KOPT-K1 (cell line): ENCODE data around the gene SPOCK2.
A peak's percentile ranks its signal among the peaks of the same experiment; 100 is the strongest.

Experiments used
- H3K27ac ChIP-seq: fragments of 200-600 bp; sonication (generic); 2 replicates; pipeline ENCODE4 v1.5.1; 2016; ENCODE audit warnings: antibody characterized with exemption, mild to moderate bottlenecking, low read depth, low read length; ENCODE audit not compliant: poor library complexity, severe bottlenecking
- H3K36me3 ChIP-seq: fragments of 200-600 bp; sonication (generic); 2 replicates; pipeline ENCODE4 v1.5.1; 2017; ENCODE audit warnings: antibody characterized with exemption, mild to moderate bottlenecking, low read length, moderate library complexity; ENCODE audit not compliant: insufficient read depth
- H3K9me3 ChIP-seq: fragments of 200-600 bp; sonication (generic); 2 replicates; pipeline ENCODE4 v1.5.1; 2017; ENCODE audit warnings: antibody characterized with exemption, low read length, mild to moderate bottlenecking; ENCODE audit not compliant: insufficient read depth, poor library complexity, severe bottlenecking

SPOCK2 gene

DNA sequence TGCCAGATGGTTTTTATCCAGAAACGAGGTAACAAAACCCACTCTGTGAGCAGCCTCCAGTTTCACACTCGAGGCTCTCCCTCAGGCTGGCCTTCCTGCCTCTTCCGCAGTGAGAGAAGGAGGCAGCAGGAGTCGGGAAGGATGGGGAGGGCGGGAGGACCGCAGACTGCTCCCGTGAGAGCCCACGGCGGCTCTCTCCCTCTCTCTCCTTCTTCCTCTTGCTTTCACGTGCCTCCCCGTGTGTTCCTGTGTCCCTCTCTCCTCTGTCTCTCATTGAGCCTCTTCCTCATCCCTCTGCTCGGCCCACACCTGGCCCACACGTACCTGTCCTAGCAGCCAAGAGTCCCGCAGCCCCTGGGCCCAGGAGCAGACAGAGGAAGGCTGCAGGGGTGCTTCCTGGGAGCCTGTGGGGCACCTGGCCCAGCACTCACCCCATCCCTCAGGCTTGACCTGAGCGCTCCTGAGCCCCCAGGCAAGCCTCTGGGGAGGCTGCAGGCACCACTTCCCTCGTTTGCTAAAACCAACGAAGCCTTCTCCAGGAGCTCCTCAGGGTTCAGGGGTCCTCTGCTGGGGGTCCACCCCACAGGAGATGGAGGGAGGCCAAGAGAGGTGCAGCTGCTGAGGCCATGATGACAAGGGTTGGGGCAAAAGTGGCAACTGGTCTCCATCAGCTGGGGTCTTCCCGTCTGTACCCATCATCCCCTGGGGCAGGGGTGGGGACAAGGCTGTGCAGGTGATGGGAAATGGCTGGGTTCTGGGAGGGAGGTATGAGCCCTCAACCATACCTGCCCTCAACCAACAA is 13.6 kb downstream of the SPOCK2 start:
- Histone ChIP-seq H3K27ac (peak overlapping the region; percentile 14), H3K9me3 (no peaks in the 10 kb centered on the region), H3K36me3 (no peaks in the 10 kb centered on the region)

DNA sequence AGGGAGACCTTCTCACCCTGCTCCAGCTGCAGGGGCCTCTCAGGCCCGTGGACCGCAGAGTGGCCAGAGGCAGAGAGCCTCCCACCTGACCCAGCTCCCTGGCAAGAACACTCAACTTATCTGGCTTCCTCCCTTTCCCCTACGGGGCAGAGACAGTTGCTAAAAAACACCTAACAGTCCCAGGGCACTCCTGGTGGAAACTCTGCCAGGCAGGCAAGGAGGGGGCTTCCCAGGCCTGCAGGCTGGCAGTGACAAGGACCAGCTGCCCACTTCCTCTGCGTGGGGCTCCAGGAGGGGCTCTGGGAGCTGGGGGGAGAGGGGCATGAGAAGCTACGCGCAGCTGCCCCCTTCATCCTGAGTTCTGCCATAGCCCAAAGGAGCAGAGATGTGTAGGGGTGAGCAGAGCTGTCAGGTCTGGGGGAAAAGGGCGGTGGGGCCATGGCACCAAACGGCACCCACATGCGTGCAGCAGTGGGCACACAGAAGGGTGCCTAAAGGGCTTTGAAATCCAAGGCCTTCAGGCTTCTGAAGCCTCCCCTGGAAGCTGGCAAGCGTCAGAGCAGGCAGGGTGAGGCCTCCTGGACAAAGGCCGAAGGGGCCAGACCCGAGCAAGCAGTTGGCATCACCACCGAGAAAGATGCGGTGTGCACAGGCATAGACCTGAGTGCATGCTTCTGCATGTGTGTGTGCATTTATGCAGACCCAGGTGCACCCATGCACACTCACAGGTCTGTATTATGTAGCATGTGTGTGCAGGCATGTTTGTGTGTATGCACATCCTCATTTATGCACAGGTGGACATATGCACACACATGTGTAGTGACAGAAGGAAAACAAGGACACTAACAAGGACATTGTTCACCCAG is 14.4 kb downstream of the SPOCK2 start:
- peak overlapping the region; percentile 29 for H3K27ac ChIP-seq
- no peaks in the 10 kb centered on the region for H3K36me3 ChIP-seq
- H3K9me3 ChIP-seq: no peaks in the 10 kb centered on the region

- Histone ChIP-seq H3K36me3 (no peaks in the 10 kb centered on the region), H3K9me3 (no peaks in the 10 kb centered on the region), H3K27ac (no peak overlapping the region)
Measured at GRCh38 chr10:72072639-72073038, 15.7 kb downstream of the SPOCK2 start.

DNA sequence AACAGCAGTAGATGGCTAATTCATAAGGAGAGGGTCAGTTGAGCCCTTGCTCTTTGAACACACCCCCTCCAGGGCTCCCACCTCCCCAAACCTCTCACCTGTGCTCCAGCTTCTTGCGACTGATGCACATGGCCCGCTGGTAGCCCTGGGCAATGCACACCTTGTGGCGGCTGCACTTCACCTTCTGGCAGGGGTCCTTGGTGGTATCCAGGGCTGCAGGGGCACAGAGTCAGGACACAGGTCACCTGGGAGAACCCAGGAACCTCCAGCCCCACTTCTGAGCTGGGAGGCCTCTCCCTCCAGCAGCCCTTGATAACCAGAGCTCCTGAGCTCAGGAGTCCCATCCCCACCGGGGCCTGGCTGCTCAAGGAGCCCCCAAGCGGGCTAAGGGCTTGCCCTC is 16.3 kb downstream of the SPOCK2 start:
- no peaks in the 10 kb centered on the region for H3K9me3 ChIP-seq

DNA sequence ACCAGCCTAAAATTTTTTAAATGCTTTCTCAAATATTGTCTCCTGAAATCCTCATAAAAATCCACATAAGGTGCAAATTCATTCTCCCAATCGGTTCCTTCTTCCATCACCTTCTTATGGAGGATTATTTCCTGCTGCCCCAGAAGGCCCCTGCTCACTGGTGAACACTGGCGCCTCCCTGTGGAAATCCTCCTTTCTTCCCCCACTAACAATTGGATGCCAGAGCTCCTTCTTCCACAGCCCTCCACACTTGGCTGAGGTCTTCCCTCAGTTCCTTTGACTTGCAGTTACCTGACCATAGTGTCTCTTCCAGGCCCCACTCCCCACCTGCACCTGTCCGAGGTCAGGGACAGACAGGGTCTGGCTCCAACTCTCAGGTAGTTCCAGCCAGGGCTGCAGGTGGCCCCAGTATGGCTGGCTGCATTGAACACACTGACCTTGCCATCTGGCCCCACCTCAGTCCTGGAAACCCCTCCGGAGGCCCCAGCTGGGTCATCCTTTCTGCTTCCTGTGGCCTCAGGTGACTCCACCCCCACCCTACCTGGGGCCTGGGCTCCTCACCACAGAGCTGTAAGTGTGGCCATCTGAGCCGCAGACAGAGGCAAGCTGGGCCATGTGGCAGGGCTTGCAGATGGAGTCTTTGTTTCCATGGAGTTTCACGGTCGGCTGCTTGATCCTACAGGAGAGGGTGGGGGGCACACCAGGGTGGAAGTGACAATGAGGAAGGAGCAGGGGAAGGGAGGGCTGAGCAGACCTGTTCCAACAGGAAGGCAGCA is 18.4 kb downstream of the SPOCK2 start:
- no peaks in the 10 kb centered on the region for H3K36me3 ChIP-seq
- peak overlapping the region; percentile 39 for H3K27ac ChIP-seq
- H3K9me3 ChIP-seq: no peaks in the 10 kb centered on the region

More for the DNA sequence above, 16.3 kb downstream of the SPOCK2 start:
- Histone ChIP-seq H3K36me3 (no peaks in the 10 kb centered on the region), H3K27ac (no peak overlapping the region)

GRCh38 chr10:72068901-72069446 is 19.4 kb downstream of the SPOCK2 start:
- no peak overlapping the region for H3K27ac ChIP-seq
- no peaks in the 10 kb centered on the region for H3K9me3 ChIP-seq
- H3K36me3 ChIP-seq: no peaks in the 10 kb centered on the region

DNA sequence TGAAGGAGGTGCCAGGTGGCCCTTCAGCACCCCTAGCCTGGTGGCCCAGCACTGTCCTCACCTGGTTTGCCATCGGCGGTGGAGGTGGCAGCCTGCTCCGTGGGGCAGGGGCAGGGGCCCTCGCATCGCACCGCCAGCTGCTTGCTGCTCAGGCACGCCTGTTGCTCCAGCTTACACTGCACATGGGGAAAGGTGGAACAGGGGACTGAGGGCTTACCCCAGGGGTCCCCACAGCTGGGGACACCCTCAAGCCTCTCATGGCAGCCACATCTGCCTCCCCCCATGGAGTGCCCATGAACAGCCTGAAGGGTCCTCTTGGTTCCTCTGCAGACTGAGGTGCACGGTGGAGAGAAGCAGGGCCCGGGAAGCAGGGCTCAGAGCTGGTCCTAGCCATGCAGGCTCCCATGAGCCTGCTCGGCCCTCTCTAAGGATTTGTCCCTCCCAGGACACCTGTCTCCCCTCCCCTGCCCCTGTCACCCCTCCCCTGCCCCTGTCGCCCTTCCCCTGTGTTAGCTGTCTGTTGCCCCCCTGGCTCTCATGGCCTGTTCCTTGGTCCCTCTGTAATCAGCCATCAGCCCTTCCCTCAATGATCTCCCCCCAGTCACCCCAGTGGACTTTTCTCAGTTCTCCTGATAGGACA is 20.1 kb downstream of the SPOCK2 start:
- no peak overlapping the region for H3K27ac ChIP-seq
- H3K36me3 ChIP-seq: no peaks in the 10 kb centered on the region
- no peaks in the 10 kb centered on the region for H3K9me3 ChIP-seq

DNA sequence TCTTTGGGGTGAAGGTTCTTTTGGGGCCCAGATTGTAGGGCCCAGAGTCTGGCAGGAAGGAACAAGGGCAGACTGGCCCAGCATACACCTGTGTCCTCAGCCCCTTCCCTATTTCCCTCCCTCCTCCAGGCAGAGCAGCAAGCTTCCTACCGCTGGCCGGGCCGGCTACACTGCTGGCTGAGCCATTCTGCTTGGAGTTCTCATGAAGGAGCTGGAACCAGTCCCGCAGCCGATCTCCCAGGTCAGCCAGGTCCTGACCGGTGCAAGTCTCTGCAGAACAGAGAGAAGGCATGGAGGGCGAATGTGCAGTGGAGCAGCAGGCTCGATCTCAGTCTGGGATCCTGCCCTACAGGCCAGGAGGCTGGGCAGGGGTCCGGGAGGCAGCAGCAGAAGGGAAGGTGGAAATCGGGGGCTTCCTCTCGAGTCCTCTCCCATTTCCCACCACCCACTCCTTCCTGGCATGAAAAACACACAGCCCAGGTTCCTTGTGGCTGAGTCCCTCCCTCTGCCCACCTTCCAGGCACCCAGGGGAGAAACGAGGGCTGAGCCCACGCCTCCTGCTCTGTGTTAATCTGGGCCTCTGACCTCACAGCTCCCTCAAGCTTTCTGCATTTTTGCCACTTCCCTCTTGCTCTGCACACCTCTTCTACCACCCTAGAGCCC is 20.8 kb downstream of the SPOCK2 start:
- no peak overlapping the region for H3K27ac ChIP-seq
- no peaks in the 10 kb centered on the region for H3K9me3 ChIP-seq
- no peaks in the 10 kb centered on the region for H3K36me3 ChIP-seq

GRCh38 chr10:72066318-72067284 is 21.8 kb downstream of the SPOCK2 start:
- no peak overlapping the region for H3K27ac ChIP-seq
- no peaks in the 10 kb centered on the region for H3K36me3 ChIP-seq

DNA sequence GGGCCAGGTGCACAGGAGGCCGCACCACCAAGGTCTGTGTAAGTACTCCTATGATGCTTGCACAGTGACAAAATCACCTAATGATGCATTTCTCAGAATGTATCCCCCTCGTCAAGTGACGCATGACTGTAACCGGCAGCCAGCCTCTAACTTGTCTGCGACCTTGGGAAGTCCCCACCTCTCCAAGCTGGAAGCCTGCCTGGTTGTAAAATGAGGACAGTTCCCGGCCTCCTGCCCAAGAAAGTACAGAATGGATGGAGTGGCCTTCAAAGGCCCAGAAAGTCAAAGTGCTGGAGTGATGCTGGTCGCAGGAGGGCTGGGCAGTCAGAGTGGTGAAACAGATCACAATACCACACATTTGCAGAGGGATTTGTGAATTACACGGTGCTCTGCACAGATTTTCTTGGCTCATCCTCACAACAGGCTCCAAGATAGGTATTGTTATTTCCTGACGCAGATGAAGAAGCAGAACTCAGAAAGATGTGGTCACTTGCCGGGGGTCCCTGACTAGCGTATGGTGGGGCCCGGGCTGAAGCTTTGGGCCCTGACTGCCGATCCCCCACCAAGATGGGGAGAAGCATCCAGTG is 22.8 kb downstream of the SPOCK2 start:
- Histone ChIP-seq H3K9me3 (no peaks in the 10 kb centered on the region), H3K36me3 (no peaks in the 10 kb centered on the region), H3K27ac (no peak overlapping the region)

More at GRCh38 chr10:72066318-72067284, 21.8 kb downstream of the SPOCK2 start:
- H3K9me3 ChIP-seq: no peaks in the 10 kb centered on the region

DNA sequence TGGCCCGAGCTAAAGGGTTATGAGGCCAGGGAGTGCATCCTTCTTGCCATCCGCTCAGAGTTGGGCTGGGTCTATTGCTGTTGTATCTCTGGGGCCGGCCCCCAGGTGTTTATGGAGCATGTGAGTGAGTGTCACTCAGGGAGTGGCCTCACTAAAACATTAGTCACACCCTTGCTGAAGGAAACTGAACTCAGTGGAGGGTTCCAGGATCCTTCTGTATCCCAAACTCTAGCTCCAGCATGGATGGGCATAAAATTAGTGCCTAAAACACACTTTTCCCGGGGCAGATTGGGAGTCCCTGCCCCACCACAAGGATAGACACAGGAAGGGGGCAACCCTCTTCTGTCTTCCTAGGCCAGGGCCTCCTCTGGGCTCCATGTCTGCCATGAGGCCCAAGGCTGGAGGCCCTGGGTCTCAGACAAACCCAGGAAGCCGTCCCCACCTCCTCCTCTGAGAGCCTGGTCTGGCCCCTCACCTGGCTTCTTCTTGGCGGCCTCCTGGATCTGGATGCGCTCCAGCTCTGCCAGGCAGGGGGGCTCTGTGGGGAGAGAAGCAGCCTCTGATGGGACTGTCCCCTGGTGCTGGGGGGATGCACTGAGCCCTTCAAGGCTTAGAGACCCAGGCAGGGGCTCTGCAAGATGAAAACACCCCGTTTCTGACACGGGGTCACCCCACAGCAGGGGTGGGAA is 24.5 kb downstream of the SPOCK2 start:
- Histone ChIP-seq H3K36me3 (no peaks in the 10 kb centered on the region), H3K27ac (no peak overlapping the region), H3K9me3 (no peaks in the 10 kb centered on the region)

GRCh38 chr10:72062832-72063702 is 25.3 kb downstream of the SPOCK2 start:
- no peak overlapping the region for H3K27ac ChIP-seq
- no peaks in the 10 kb centered on the region for H3K9me3 ChIP-seq
- H3K36me3 ChIP-seq: no peaks in the 10 kb centered on the region
